Activated CD4-positive, alpha-beta T cell treated with anti-CD3 and anti-CD28 coated beads, Interleukin-2, amount 10 ng/mL, durations not matched to agents 24 days and 14 days (primary cell): ENCODE results near the gene MAB21L4. TPM values are rescaled to one million over a fixed set of nuclear protein-coding genes. Genes with fewer than 3 reads are reported as not detected.

Experiments used
- DNase-seq: peaks from one replicate; pipeline ENCODE4 v3.0.0; 2022
- H3K27ac Mint-ChIP-seq: one replicate; pipeline ENCODE4 v1.8.0; 2022; ENCODE audit warnings: mild to moderate bottlenecking, mixed read lengths
- H3K27me3 Mint-ChIP-seq: one replicate; pipeline ENCODE4 v1.8.0; 2022; ENCODE audit warnings: mixed read lengths
- H3K36me3 Mint-ChIP-seq: one replicate; pipeline ENCODE4 v1.8.0; 2022; ENCODE audit warnings: low read depth, mild to moderate bottlenecking, mixed read lengths
- H3K4me1 Mint-ChIP-seq: one replicate; pipeline ENCODE4 v1.8.0; 2021; ENCODE audit warnings: mixed read lengths
- H3K4me3 Mint-ChIP-seq: one replicate; pipeline ENCODE4 v1.8.0; 2022; ENCODE audit warnings: mild to moderate bottlenecking, moderate library complexity, mixed read lengths
- H3K9me3 Mint-ChIP-seq: one replicate; pipeline ENCODE4 v1.8.0; 2021; ENCODE audit warnings: mixed read lengths
- intact Hi-C: fragments of 100-400 bp; cut with micrococcal nuclease; formaldehyde crosslinking; loops from one replicate; pipeline ENCODE4 v1.15.1; 2023
- total RNA-seq: library from RNA; stranded (reverse); gene quantifications from 2 replicates; pipeline ENCODE4 v1.2.3, GENCODE V29; 2022

MAB21L4 gene
- total RNA-seq, 1 donor from 2014 or later: not detected

- no peak overlapping the region for H3K27ac Mint-ChIP-seq
- H3K27me3 Mint-ChIP-seq: peaks cover 7% of the 10 kb centered on the region
- no peak overlapping the region for H3K4me3 Mint-ChIP-seq
- no peaks in the 10 kb centered on the region for H3K4me1 Mint-ChIP-seq
- no peak for DNase-seq
- no peaks in the 10 kb centered on the region for H3K9me3 Mint-ChIP-seq
- H3K36me3 Mint-ChIP-seq: no peaks in the 10 kb centered on the region
- intact Hi-C loops: no loop called here
Observed at GRCh38 chr2:240911641-240912265, 15.8 kb upstream of the MAB21L4 start.

- intact Hi-C loops: no loop called here
- no peaks in the 10 kb centered on the region for H3K4me1 Mint-ChIP-seq
- no peaks in the 10 kb centered on the region for H3K9me3 Mint-ChIP-seq
- no peak overlapping the region for H3K27ac Mint-ChIP-seq
- H3K4me3 Mint-ChIP-seq: no peak overlapping the region
- no peak for DNase-seq
- H3K27me3 Mint-ChIP-seq: peaks cover 2% of the 10 kb centered on the region
- no peaks in the 10 kb centered on the region for H3K36me3 Mint-ChIP-seq
Observed at GRCh38 chr2:240909216-240909974, 13.4 kb upstream of the MAB21L4 start.

GRCh38 chr2:240906911-240907590, 11.1 kb upstream of the MAB21L4 start:
- Mint-ChIP-seq H3K27ac (no peak overlapping the region), H3K36me3 (no peaks in the 10 kb centered on the region), H3K9me3 (no peaks in the 10 kb centered on the region), H3K4me3 (no peak overlapping the region), H3K4me1 (no peaks in the 10 kb centered on the region), H3K27me3 (no peaks in the 10 kb centered on the region)
- intact Hi-C loops: no loop called here
- no peak for DNase-seq

- Mint-ChIP-seq H3K36me3 (no peaks in the 10 kb centered on the region), H3K4me3 (no peak within 1 kb of the TSS), H3K4me1 (no peaks in the 10 kb centered on the region), H3K27ac (no peak within 1 kb of the TSS), H3K27me3 (no peaks in the 10 kb centered on the region), H3K9me3 (no peaks in the 10 kb centered on the region)
- DNase-seq: no peak
- intact Hi-C loops: no loop called here
Observed at GRCh38 chr2:240906141-240906910, 10.4 kb upstream of the MAB21L4 start, which contains the start of gene CROCC2. Gene CROCC2 (plus strand): TSS chr2:240906336. CDS start chr2:240906514, 178 bp downstream.

GRCh38 chr2:240905176-240905781, 9.3 kb upstream of the MAB21L4 start:
- Mint-ChIP-seq H3K36me3 (no peaks in the 10 kb centered on the region), H3K4me3 (no peak overlapping the region), H3K27ac (no peak overlapping the region), H3K9me3 (no peaks in the 10 kb centered on the region), H3K4me1 (no peaks in the 10 kb centered on the region), H3K27me3 (no peaks in the 10 kb centered on the region)
- DNase-seq: no peak
- intact Hi-C loops: no loop called here

GRCh38 chr2:240904216-240905175, 8.5 kb upstream of the MAB21L4 start:
- H3K4me1 Mint-ChIP-seq: no peaks in the 10 kb centered on the region

GRCh38 chr2:240903191-240904060, 7.5 kb upstream of the MAB21L4 start:
- intact Hi-C loops: no loop called here
- Mint-ChIP-seq H3K36me3 (no peaks in the 10 kb centered on the region), H3K4me3 (no peak overlapping the region), H3K4me1 (no peaks in the 10 kb centered on the region), H3K9me3 (no peaks in the 10 kb centered on the region), H3K27ac (no peak overlapping the region), H3K27me3 (no peaks in the 10 kb centered on the region)
- no peak for DNase-seq

More at GRCh38 chr2:240904216-240905175, 8.5 kb upstream of the MAB21L4 start:
- Mint-ChIP-seq H3K9me3 (no peaks in the 10 kb centered on the region), H3K27me3 (no peaks in the 10 kb centered on the region), H3K27ac (no peak overlapping the region), H3K4me3 (no peak overlapping the region), H3K36me3 (no peaks in the 10 kb centered on the region)
- intact Hi-C loops: no loop called here
- DNase-seq: no peak

- H3K4me3 Mint-ChIP-seq: no peak overlapping the region
- no peaks in the 10 kb centered on the region for H3K4me1 Mint-ChIP-seq
- DNase-seq: no peak
- no peaks in the 10 kb centered on the region for H3K9me3 Mint-ChIP-seq
- no peak overlapping the region for H3K27ac Mint-ChIP-seq
- no peaks in the 10 kb centered on the region for H3K27me3 Mint-ChIP-seq
- intact Hi-C loops: no loop called here
- H3K36me3 Mint-ChIP-seq: no peaks in the 10 kb centered on the region
Observed at GRCh38 chr2:240902615-240903041, 6.7 kb upstream of the MAB21L4 start.

GRCh38 chr2:240901986-240902614, 6.1 kb upstream of the MAB21L4 start:
- Mint-ChIP-seq H3K9me3 (no peaks in the 10 kb centered on the region), H3K27me3 (no peaks in the 10 kb centered on the region), H3K27ac (no peak overlapping the region), H3K4me3 (no peak overlapping the region), H3K36me3 (no peaks in the 10 kb centered on the region), H3K4me1 (no peaks in the 10 kb centered on the region)
- intact Hi-C loops: no loop called here
- no peak for DNase-seq

GRCh38 chr2:240900141-240900860, 4.3 kb upstream of the MAB21L4 start:
- DNase-seq: no peak
- H3K36me3 Mint-ChIP-seq: no peaks in the 10 kb centered on the region
- no peak overlapping the region for H3K27ac Mint-ChIP-seq
- no peaks in the 10 kb centered on the region for H3K27me3 Mint-ChIP-seq
- no peak overlapping the region for H3K4me3 Mint-ChIP-seq
- intact Hi-C loops: no loop called here
- H3K4me1 Mint-ChIP-seq: no peaks in the 10 kb centered on the region
- H3K9me3 Mint-ChIP-seq: no peaks in the 10 kb centered on the region

- H3K9me3 Mint-ChIP-seq: no peaks in the 10 kb centered on the region
- no peaks in the 10 kb centered on the region for H3K27me3 Mint-ChIP-seq
- no peak for DNase-seq
- no peak overlapping the region for H3K27ac Mint-ChIP-seq
- no peak overlapping the region for H3K4me3 Mint-ChIP-seq
- H3K4me1 Mint-ChIP-seq: no peaks in the 10 kb centered on the region
- intact Hi-C loops: no loop called here
- no peaks in the 10 kb centered on the region for H3K36me3 Mint-ChIP-seq
Observed at GRCh38 chr2:240899468-240899865, 3.5 kb upstream of the MAB21L4 start.
